ENCODE results near the gene FBN3.

Gene FBN3

DNA sequence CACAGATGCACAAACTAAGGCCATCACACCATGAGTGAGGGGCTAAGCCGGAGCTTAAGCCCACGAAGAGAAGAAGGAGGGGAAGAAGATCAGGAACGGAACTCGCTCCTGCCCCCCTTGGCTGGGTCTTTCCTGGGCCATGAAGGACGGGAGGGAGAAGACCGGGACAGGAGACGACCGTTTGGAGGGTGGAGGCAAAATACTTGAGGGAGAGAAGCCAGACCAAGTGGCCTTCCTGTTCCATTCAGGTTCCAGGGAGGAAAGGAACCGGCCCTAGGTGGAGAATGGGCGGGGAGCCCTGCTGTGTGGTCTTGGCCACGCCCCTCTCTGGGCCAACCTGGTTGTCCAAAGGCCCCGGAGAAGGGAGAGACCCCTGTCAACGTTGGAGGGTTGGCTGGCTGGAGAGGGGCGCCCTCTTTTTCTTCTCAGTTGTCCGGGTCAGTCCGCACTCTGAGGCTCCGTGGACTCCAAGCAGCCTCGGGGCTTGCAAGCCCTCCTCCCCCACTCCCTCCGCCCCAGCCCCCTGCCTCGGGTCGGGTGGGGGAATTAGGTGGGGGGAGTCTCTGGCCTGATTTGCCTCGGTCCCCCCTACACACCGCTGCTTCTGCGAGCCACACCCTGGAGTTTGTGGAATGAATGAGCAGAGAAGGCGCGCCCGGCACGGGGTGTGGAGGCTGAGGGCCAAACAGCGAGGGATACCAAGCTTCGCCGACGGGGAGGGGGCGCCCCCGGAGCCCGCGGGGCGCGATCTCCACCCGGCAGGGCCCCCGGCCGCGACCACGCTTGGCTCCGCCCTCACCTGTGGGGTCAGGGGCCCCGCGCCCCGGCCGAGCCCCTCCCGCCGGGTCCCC is 757 bp downstream of the FBN3 start:
- no peak for DNase-seq (ENCODE audit: low read depth in 2 of 2, low spot score in 1 of 2)

DNA sequence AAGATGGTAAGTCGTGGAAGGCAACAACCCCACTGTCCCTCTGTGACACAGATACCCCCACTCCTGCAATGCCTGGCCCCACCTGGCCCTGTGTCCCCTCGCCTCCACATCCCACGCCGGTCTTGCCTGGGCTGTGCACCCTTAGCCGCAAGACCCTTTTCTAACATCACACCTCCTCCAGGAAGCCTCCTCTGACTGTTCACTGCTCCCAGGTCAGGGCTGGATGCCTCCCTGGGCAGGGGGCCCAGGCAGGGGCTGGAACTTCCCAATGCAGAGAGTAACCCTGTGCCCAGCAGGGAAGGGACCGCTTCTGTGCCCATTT is 1.3 kb downstream of the FBN3 start:
- DNase-seq (ENCODE audit: low read depth in 2 of 2, low spot score in 1 of 2), result no peak

DNA sequence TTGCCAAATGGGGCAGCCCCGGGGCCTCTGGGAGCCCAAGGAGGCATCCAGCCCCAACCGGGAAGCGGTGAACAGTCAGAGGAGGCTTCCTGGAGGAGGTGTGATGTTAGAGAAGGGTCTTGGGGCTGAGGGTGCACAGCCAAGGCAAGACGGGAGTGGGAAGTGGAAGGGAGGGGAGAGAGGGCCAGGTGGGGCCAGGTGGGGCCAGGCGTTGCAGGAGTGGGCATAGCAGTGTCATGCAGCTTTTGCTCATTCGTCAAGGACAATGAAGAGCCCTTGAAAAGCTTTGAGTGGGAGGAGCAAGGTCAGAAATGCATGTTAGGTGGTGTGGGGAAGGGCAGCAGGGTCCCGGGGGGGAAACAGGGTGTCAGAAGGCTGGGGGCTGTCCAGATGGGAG is 1.8 kb downstream of the FBN3 start:
- DNase-seq (ENCODE audit: low read depth in 2 of 2, low spot score in 1 of 2), result no peak

DNA sequence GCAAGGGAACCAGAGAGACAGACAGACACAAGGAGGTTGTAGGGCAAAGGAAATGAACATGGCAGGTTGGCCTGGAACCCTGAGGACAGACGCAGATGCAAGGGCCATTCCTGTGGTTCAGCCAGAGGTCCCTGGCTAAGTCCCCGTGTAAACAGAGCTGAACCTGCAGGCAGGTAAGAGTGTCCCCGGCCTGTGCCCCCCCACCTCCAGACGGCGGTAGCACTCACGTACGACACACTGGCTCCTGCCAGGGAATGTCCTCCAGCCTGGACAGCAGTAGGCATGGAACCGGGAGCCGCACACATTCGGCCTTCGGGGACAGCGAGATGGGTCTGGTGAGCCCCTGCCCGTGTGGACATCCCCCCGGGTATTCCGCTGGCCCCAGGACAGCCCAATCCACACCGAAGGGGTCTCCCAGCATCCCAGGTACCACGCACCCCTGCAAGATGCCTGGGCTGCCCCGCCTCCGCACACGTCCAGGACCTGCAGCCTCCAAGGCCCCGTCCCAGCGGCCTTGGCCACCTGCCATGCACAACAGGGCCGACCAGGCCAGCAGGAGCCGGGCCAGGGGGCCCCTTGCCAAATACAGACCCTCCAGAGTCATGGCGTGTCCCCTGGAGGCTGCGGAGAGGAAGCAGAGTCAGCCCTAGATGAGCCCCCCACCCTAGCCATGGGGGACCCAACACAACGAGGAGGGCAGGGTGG is 2.4 kb downstream of the FBN3 start:
- no peak for DNase-seq (ENCODE audit: low read depth in 2 of 2, low spot score in 1 of 2)

DNA sequence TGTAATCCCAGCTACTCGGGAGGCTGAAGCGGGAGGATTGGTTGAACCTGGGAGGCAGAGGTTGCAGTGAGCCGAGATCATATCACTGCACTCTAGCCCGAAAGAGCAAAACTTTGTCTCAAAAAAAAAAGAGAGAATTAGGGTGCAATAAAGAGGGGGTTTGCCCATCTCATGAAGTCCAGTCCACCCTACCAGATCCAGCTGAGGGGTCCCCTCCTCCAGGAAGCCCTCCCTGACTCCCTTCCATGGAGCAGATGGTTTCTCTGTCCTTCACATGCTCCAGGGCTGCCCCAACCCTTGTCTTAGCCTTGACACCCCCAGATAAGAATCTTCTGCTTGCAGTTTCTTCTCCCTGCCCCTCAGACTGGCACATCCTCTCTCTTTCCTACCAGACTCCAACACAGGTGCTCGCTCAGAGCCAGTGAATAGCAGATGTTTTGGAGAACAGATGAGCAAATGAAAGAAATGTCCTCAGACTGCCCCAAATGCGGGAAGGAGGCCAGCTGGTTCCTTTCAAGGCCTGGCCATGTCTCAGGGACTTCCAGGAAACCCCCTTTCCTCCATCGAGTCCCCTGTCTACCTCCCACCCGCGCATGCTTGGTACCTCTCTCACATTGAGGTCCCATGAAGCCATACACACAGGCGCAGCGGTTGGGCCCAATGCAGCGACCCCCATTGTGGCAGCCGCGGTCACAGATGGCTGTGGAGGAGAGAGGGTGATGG is 5.0 kb downstream of the FBN3 start:
- DNase-seq (ENCODE audit: low read depth in 2 of 2, low spot score in 1 of 2), result no peak

DNA sequence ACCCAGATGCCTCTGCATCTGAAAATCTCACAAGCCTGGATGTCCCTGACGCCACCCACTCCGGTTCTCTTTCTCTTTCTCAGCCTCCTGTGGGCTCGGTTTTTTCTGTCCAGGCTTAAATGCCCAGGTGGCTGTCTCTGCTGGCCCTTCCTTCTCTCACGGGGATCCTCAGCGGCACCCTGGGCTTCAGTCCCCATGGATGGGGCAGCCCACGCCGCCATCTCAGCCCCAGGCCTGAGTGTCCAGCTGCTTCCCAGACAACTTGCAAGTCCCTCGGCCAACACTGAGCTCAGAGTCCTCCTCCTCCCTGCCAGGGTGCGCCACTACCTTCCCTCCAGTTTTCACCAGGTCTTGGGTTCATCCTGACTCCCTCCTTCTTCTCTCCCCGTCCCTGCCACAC is 6.4 kb downstream of the FBN3 start:
- no peak for DNase-seq (ENCODE audit: low read depth in 2 of 2, low spot score in 1 of 2)

DNA sequence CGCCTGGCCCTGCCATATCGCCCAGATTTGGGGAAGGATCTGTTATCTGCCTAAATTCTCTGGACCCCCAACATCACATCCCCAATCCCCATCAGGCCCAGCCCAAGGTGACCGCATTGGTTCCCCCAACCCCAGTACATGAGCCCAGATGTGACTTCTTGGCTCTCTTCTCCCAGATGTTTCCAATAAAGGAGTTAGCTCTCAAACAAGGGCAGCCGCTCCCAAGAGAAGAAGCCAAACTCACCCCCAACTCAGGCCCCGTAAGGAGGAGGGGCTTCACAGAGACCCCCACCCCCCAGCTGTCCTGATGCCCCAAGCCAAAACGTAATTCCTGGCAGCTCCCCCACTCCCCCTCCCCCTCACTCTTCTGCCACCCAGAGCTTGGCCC is 6.9 kb downstream of the FBN3 start:
- DNase-seq (ENCODE audit: low read depth in 2 of 2, low spot score in 1 of 2), result no peak

DNA sequence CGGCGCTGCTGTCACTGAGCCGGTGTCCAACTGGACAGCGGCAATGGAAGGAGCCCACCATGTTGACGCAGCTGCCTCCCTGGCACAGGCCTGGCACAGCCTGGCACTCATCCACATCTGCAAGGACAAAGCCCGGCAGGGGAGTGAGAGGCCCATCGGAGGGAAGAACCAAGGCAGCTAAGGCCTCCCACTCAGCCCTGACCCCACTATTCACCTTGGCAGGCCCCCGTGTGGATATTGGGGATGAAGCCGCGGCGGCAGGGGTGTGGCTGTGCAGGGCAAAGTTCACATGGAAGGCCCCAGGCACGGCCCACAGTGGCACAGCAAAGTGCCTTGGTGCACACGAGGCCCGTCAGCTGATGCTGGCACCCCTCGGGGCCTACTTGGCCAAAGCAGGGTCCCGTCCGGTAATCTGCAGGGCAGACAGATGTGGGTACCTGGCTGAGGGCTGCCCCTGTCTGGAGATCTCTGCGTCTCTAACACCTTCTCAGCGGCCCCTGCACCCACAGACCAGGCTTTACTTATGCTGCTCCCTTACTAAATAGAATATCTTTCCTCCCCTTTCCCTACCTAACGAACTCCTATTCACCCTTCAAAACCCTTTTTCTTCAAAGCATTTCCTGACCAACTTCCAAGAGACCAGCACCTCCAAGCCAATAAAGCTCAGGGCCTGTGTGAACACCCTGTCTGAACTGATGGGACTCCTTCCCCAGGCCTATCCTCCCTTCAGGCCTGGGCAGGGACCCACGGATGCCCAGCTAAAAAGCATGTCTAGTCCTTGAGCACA is 7.5 kb downstream of the FBN3 start:
- no peak for DNase-seq (ENCODE audit: low read depth in 2 of 2, low spot score in 1 of 2)

DNA sequence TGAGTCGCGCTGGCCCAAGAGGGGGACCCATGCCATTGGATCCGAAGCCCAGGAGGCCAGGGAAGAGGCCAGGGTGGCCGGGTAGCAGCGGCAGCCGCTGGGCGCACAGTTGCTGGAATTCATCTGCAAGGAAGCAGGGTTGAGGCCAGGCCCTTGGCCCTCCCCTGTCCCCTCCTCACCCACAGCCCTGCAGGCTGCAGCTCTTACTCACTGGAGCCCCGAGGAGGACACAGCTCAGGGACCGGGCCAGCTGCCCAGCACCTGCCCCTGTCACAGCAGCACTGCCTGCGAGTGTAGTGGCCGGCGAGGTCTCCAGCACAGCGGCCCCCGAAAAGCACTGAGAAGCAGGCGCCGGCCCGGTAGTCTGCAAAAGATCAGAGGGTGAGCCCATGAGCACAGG is 11.2 kb downstream of the FBN3 start:
- no peak for DNase-seq (ENCODE audit: low read depth in 2 of 2, low spot score in 1 of 2)

DNA sequence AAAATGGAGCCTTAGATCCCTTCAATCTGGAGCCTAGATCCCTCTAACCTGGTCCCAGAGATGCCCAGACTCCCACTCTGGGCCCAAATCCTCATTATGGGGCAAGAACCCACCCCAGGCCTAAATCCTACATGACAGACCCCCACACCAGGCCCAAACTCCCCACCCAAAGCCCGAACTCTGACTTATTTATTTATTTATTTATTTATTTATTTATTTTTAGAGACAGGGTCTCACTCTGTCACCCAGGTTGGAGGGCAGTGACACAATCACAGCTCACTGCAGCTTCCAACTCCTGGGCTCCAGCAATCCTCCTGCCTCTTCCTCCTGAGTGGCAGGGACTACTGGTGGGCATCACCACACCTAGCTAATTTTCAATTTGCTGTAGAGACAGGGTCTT is 12.0 kb downstream of the FBN3 start:
- no peak for DNase-seq (ENCODE audit: low read depth in 2 of 2, low spot score in 1 of 2)

DNA sequence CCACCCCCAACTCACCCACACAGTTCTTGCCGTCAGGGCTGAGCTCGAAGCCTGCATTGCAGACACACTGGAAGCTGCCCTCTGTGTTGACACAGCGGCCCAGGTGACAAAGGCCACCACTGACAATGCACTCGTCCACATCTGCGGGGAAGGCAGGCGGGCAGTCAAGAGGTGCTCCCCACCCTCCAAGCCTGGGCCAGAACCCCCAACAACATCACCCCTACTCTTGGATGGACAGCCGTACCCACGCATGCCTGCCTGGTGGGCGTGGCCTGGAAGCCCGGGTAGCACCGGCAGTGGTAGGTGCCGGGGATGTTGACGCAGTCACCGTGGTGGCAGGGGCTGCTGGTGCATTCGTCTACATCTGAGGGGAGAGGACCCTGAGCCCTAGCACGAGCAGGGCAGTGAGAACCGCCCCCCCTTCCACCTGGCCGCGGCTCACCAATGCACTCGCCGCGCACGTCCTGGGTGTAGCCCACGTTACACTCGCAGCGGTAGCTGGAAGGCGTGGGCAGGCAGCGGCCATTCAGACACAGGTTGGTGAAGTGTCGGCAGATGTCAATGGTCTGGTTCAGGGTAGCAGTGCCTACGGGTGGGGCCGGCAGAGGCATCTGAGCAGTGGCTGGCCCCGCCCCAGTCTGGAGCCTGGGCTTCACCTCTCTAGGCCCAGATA is 13.3 kb downstream of the FBN3 start:
- DNase-seq (ENCODE audit: low read depth in 2 of 2, low spot score in 1 of 2), result no peak

DNA sequence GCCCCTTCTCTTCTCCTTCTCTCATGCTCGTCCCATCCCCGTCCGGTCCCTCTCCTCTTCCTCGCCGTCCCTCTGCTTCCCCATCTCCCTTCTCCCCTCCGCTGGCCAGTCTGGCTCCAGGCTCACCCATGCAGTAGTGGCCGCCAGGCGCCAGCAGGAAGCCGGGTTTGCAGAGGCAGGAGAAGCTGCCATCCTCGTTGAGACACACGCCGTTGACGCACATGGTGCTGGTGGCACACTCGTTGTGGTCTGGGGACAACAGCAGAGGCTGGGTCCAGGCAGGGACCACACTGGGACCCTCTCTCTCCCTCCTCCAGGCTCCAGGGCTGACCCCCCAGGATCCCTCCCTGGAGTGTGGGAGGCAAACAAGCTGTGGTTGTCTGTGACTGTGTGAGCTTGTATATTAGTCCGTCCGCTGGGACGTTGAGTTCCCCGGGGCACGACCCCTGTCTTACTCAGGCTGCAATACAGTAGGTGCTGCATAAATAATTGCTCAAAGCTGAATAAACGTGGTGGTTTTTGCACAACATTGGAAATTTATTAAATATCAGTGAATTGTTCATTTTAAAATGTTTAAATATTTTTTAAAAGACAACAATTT is 16.4 kb downstream of the FBN3 start:
- DNase-seq (ENCODE audit: low read depth in 2 of 2, low spot score in 1 of 2), result no peak

DNA sequence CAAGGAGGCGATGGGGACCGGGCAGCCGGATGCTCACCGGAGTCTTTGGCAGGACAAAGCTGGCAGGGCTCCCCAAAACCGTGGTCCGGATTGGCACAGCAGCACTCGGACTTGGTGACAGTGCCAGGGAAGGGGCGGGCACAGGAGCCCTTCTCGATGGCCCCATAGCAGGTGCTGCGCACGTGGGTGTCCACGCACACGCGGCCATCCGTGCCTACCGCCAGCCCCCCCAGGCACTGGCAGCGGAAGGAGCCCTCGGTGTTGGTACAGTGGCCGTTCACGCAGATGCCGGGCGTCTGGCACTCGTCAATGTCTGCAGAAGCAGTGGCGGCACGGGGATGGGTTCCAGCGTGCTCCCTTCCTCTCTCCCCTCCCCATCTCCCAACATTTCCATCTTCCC is 17.9 kb downstream of the FBN3 start:
- no peak for DNase-seq (ENCODE audit: low read depth in 2 of 2, low spot score in 1 of 2)

DNA sequence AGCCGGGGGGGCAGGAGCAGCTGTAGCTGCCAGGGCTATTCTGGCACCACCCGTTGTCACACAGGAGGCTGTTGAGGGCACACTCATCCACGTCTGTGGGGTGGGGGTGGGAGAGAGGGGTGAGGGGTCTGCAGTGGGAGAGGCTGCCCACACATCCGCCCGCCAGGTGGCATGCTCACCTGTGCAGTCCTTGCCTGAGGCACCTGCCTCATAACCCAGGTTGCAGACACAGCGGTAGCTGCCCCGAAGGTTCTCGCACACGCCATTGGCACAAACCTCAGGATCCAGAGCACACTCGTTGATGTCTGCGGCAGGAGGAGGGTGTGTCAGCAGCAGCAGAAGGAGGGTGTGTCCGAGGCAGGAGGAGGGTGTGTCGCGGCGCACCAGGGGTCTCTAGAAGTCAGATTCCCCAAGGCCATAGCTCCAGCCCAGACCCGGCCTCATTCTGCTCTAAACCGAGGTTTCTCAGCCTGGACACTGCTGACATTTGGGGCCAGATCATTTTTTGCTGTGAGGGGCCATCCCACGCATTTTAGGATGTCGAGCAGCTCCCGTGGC is 20.3 kb downstream of the FBN3 start:
- DNase-seq (ENCODE audit: low read depth in 2 of 2, low spot score in 1 of 2), result no peak

DNA sequence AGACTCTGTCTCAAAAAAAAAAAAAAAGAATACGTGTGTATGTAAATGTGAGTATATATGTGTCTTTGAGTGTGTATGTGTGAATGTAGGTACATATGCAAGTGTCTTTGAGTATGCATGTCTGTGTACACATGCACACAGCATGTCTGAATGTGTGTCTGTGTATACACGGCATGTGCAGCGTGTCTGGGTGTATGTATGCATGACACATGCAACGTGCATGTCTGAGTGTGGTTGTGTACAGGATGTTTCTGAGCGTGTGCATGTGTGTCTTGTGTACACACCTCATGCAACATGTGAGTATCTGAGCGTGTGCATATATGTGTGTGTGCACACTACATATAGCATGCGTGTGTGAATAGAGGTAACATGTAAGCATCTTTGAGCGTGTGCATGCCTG is 20.8 kb downstream of the FBN3 start:
- no peak for DNase-seq (ENCODE audit: low read depth in 2 of 2, low spot score in 1 of 2)

DNA sequence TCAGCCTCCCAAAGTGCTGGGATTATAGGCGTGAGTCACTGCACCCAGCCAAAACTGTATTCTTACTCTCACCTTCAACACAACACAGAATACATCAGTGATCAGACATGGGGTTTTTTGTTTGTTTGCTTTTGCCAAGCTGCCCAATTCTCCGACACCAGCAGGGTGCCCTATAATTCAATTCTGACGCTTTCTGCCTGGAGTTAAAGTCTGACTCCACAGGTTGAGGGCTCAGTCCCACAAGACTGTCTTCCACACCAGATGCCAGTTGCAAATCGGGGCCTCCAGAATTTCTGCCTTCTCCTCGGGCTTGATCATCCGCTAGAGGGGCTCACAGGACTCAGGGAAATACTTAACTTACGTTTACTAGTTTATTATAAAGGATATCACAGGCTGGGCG is 22.1 kb downstream of the FBN3 start:
- DNase-seq (ENCODE audit: low read depth in 2 of 2, low spot score in 1 of 2), result no peak

DNA sequence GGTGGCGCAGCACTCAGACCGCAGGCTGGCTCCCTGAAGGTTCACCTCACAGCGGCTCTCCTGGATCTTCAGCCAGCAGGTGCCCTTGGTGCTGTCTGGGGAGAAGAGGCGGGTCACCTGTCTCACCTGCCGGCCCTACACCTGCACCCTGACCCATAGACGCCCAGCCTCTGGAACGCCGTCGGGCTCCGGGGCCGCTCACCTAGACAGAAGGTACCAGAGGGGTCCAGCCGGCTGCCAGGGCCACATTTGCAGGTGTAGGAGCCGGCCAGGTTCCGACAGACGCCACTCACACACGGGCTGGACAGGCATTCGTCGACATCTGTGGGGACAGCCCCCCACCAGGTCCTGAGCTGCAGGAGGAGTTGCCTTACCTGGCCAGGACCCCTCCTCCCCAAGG is 22.9 kb downstream of the FBN3 start:
- DNase-seq (ENCODE audit: low read depth in 2 of 2, low spot score in 1 of 2), result no peak

DNA sequence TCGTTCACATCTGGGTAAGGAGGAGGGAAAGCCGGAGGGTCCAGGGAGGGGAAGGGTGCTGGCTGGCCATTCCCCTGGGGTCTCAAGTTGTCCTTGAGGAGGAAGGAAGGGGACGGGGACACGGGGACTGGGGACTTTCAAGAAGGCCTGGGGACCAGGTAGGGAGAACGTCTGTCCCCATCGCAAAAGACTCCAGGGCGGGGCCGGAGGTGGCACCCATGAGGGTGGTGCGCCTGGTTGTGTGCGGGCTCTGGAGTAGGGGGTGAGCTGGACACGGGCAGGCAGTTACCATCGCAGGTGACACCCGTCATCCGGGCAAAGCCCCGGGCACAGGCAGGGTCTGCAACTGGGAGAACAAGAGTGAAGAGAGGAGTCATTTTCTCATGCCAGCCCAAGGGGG is 23.4 kb downstream of the FBN3 start:
- DNase-seq (ENCODE audit: low read depth in 2 of 2, low spot score in 1 of 2), result no peak

DNA sequence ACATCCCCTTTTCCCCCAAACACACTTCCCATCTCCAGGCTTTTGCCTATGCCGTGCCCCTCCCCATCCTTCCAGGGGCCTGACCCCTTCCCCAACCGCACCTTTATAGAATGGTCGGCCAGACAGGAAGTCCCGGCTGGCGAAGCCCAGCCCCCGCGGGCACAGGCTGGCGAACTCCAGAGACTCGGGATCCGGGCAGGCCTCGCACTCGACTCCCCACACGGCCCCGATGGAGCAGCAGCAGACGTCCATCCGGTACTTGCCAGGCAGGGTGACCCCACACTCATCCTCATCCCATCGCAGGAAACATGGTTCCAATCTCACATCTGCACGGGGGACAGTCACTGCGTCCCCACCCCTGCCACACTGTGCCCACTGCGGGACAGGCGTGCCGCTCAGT is 25.7 kb downstream of the FBN3 start:
- DNase-seq (ENCODE audit: low read depth in 2 of 2, low spot score in 1 of 2), result no peak
